ENCODE results near the gene CACNA1C. TPM values are rescaled to one million over a fixed set of nuclear protein-coding genes. Genes with fewer than 3 reads are reported as not detected.

The CACNA1C gene
- total RNA-seq, 1 donor from 2014 or later = 11.7 TPM

- Mint-ChIP-seq H3K27ac (no peak overlapping the region), H3K36me3 (ENCODE audit: insufficient read depth) (no peaks in the 10 kb centered on the region)
Measured at GRCh38 chr12:2544230-2544629, 491.4 kb downstream of the CACNA1C start.

GRCh38 chr12:2547273-2548044 is 494.7 kb downstream of the CACNA1C start:
- DNase-seq (ENCODE audit: low spot score, unreplicated experiment) = no peak
- H3K4me1 Mint-ChIP-seq (ENCODE audit: low read depth) = peaks cover 4% of the 10 kb centered on the region
- no peaks in the 10 kb centered on the region for H3K9me3 Mint-ChIP-seq (ENCODE audit: low read depth)
- H3K4me3 Mint-ChIP-seq (ENCODE audit: low read depth) = no peak overlapping the region
- no peak for TF ChIP-seq CTCF (IDR thresholded peaks at IDR 0.05; ENCODE audit: unreplicated experiment)
- no peak overlapping the region for H3K27ac Mint-ChIP-seq
- no peaks in the 10 kb centered on the region for H3K36me3 Mint-ChIP-seq (ENCODE audit: insufficient read depth)
- peaks cover 6% of the 10 kb centered on the region for H3K27me3 Mint-ChIP-seq

More at GRCh38 chr12:2544230-2544629, 491.4 kb downstream of the CACNA1C start:
- H3K9me3 Mint-ChIP-seq (ENCODE audit: low read depth) = no peaks in the 10 kb centered on the region
- peaks cover 23% of the 10 kb centered on the region for H3K27me3 Mint-ChIP-seq
- no peak for DNase-seq (ENCODE audit: low spot score, unreplicated experiment)
- H3K4me1 Mint-ChIP-seq (ENCODE audit: low read depth) = peaks cover 7% of the 10 kb centered on the region
- TF ChIP-seq CTCF (IDR thresholded peaks at IDR 0.05; ENCODE audit: unreplicated experiment) = no peak
- H3K4me3 Mint-ChIP-seq (ENCODE audit: low read depth) = no peak overlapping the region

- DNase-seq (ENCODE audit: low spot score, unreplicated experiment) = no peak
- H3K27me3 Mint-ChIP-seq = peaks cover 4% of the 10 kb centered on the region
- no peak for TF ChIP-seq CTCF (IDR thresholded peaks at IDR 0.05; ENCODE audit: unreplicated experiment)
- H3K27ac Mint-ChIP-seq = no peak overlapping the region
- H3K36me3 Mint-ChIP-seq (ENCODE audit: insufficient read depth) = no peaks in the 10 kb centered on the region
- no peak overlapping the region for H3K4me3 Mint-ChIP-seq (ENCODE audit: low read depth)
- H3K4me1 Mint-ChIP-seq (ENCODE audit: low read depth) = peaks cover 4% of the 10 kb centered on the region
- H3K9me3 Mint-ChIP-seq (ENCODE audit: low read depth) = no peaks in the 10 kb centered on the region
Measured at GRCh38 chr12:2548081-2548480, 495.3 kb downstream of the CACNA1C start.

GRCh38 chr12:2550561-2551411 is 498.0 kb downstream of the CACNA1C start:
- TF ChIP-seq CTCF (IDR thresholded peaks at IDR 0.05; ENCODE audit: unreplicated experiment) = no peak
- Mint-ChIP-seq H3K27me3 (peaks cover 2% of the 10 kb centered on the region), H3K9me3 (ENCODE audit: low read depth) (no peaks in the 10 kb centered on the region), H3K27ac (no peak overlapping the region), H3K4me3 (ENCODE audit: low read depth) (no peak overlapping the region), H3K4me1 (ENCODE audit: low read depth) (peaks cover 4% of the 10 kb centered on the region), H3K36me3 (ENCODE audit: insufficient read depth) (no peaks in the 10 kb centered on the region)
- no peak for DNase-seq (ENCODE audit: low spot score, unreplicated experiment)

- Mint-ChIP-seq H3K36me3 (ENCODE audit: insufficient read depth) (no peaks in the 10 kb centered on the region), H3K9me3 (ENCODE audit: low read depth) (no peaks in the 10 kb centered on the region), H3K4me1 (ENCODE audit: low read depth) (peaks cover 4% of the 10 kb centered on the region), H3K27ac (no peak overlapping the region), H3K27me3 (peaks cover 9% of the 10 kb centered on the region), H3K4me3 (ENCODE audit: low read depth) (no peak overlapping the region)
- no peak for TF ChIP-seq CTCF (IDR thresholded peaks at IDR 0.05; ENCODE audit: unreplicated experiment)
- no peak for DNase-seq (ENCODE audit: low spot score, unreplicated experiment)
Measured at GRCh38 chr12:2551412-2551900, 498.7 kb downstream of the CACNA1C start.

Data from progenitor cell of endocrine pancreas (in vitro differentiated cells).